ENCODE data around the gene OR51V1.
"Not testable (repeated sequence)": the region's sequence is repeated elsewhere in the genome, so short reads cannot be mapped to it uniquely, and the experiment has no call there.

OR51V1 gene

GRCh38 chr11:5188201-5188600 lies 12.3 kb downstream of the OR51V1 start:
- DNase-seq (ENCODE audit: low spot score) = no peak
- no peak for TF ChIP-seq CTCF (IDR thresholded peaks at IDR 0.05; ENCODE audit: borderline replicate concordance, control extremely low read depth, extremely low read depth, insufficient read depth, missing control alignments)
- in situ Hi-C loops (cut with MboI; ENCODE audit: low sequenced_read_pairs, unreplicated experiment) = no loop called here

GRCh38 chr11:5178046-5178837 lies 22.2 kb downstream of the OR51V1 start:
- in situ Hi-C loops (cut with MboI; ENCODE audit: low sequenced_read_pairs, unreplicated experiment) = no loop called here
- DNase-seq (ENCODE audit: low spot score) = no peak

GRCh38 chr11:5174934-5175333 lies 25.5 kb downstream of the OR51V1 start:
- TF ChIP-seq CTCF (IDR thresholded peaks at IDR 0.05; ENCODE audit: borderline replicate concordance, control extremely low read depth, extremely low read depth, insufficient read depth, missing control alignments) = no peak
- in situ Hi-C loops (cut with MboI; ENCODE audit: low sequenced_read_pairs, unreplicated experiment) = no loop called here
- DNase-seq (ENCODE audit: low spot score) = no peak

More at GRCh38 chr11:5178046-5178837, 22.2 kb downstream of the OR51V1 start:
- no peak for TF ChIP-seq CTCF (IDR thresholded peaks at IDR 0.05; ENCODE audit: borderline replicate concordance, control extremely low read depth, extremely low read depth, insufficient read depth, missing control alignments)

- in situ Hi-C loops (cut with MboI; ENCODE audit: low sequenced_read_pairs, unreplicated experiment) = no loop called here
- no peak for DNase-seq (ENCODE audit: low spot score)
- TF ChIP-seq CTCF (IDR thresholded peaks at IDR 0.05; ENCODE audit: borderline replicate concordance, control extremely low read depth, extremely low read depth, insufficient read depth, missing control alignments) = no peak
Measured at GRCh38 chr11:5171856-5172255, 28.6 kb downstream of the OR51V1 start.

GRCh38 chr11:5165898-5166297 lies 34.6 kb downstream of the OR51V1 start:
- in situ Hi-C loops (cut with MboI; ENCODE audit: low sequenced_read_pairs, unreplicated experiment); DNase-seq (ENCODE audit: low spot score): not testable (repeated sequence)

GRCh38 chr11:5164807-5165206 lies 35.7 kb downstream of the OR51V1 start:
- in situ Hi-C loops (cut with MboI; ENCODE audit: low sequenced_read_pairs, unreplicated experiment); DNase-seq (ENCODE audit: low spot score): not testable (repeated sequence)

- in situ Hi-C loops (cut with MboI; ENCODE audit: low sequenced_read_pairs, unreplicated experiment); DNase-seq (ENCODE audit: low spot score): not testable (repeated sequence)
Measured at GRCh38 chr11:5161045-5161444, 39.4 kb downstream of the OR51V1 start.

GRCh38 chr11:5160217-5160616 lies 40.3 kb downstream of the OR51V1 start:
- in situ Hi-C loops (cut with MboI; ENCODE audit: low sequenced_read_pairs, unreplicated experiment); DNase-seq (ENCODE audit: low spot score): not testable (repeated sequence)

- TF ChIP-seq CTCF (IDR thresholded peaks at IDR 0.05; ENCODE audit: borderline replicate concordance, control extremely low read depth, extremely low read depth, insufficient read depth, missing control alignments) = no peak
- DNase-seq (ENCODE audit: low spot score) = no peak
- in situ Hi-C loops (cut with MboI; ENCODE audit: low sequenced_read_pairs, unreplicated experiment) = no loop called here
Measured at GRCh38 chr11:5159806-5160205, 40.7 kb downstream of the OR51V1 start.

All from GM13976 (cell line).